GM21423 (cell line): ENCODE results near the gene RSPH10B.
"Not testable (repeated sequence)": the region's sequence is repeated elsewhere in the genome, so short reads cannot be mapped to it uniquely, and the experiment has no call there.

ENCODE experiments used
- ATAC-seq: cut with Tn5 transposase; IDR thresholded peaks from one replicate; pipeline ENCODE4 v1.9.1; 2021; ENCODE audit warnings: mild to moderate bottlenecking, moderate library complexity; ENCODE audit not compliant: unreplicated experiment

RSPH10B gene

GRCh38 chr7:5970347-5970911, at the start of gene RSPH10B:
Gene RSPH10B (minus strand): TSS chr7:5970689. CDS start chr7:5967116, 3,573 bp downstream.
- ATAC-seq = not testable (repeated sequence)

- ATAC-seq = no peak
Observed at GRCh38 chr7:6016653-6016966, 46.1 kb upstream of the RSPH10B start.

GRCh38 chr7:6015917-6016652, 45.6 kb upstream of the RSPH10B start:
- ATAC-seq = no peak

- no peak for ATAC-seq
Observed at GRCh38 chr7:6012355-6013104, 42.0 kb upstream of the RSPH10B start.

GRCh38 chr7:6011541-6011940, 41.1 kb upstream of the RSPH10B start:
- no peak for ATAC-seq

- not testable (repeated sequence) for ATAC-seq
Observed at GRCh38 chr7:6010370-6010769, 39.9 kb upstream of the RSPH10B start.

GRCh38 chr7:6008668-6009611, 38.5 kb upstream of the RSPH10B start, which contains the start of the genes AIMP2 and PMS2:
Gene AIMP2 (plus strand): TSS chr7:6009272. CDS start chr7:6009364, 92 bp downstream.
Gene PMS2 (minus strand): TSS chr7:6009049. CDS start chr7:6009019, 30 bp downstream.
- peak; percentile 93 for ATAC-seq

GRCh38 chr7:6007835-6008590, 37.5 kb upstream of the RSPH10B start:
- not testable (repeated sequence) for ATAC-seq

GRCh38 chr7:6007386-6007785, 36.9 kb upstream of the RSPH10B start:
- no peak for ATAC-seq

GRCh38 chr7:5997210-5997808, 26.8 kb upstream of the RSPH10B start:
- no peak for ATAC-seq

GRCh38 chr7:5987061-5987460, 16.6 kb upstream of the RSPH10B start:
- not testable (repeated sequence) for ATAC-seq

- not testable (repeated sequence) for ATAC-seq
Observed at GRCh38 chr7:5979680-5980314, 9.3 kb upstream of the RSPH10B start.

- ATAC-seq = not testable (repeated sequence)
Observed at GRCh38 chr7:5973580-5973979, 3.1 kb upstream of the RSPH10B start.

GRCh38 chr7:5963810-5964209, 6.7 kb downstream of the RSPH10B start:
- ATAC-seq = not testable (repeated sequence)

- not testable (repeated sequence) for ATAC-seq
Observed at GRCh38 chr7:5963205-5963604, 7.3 kb downstream of the RSPH10B start.

GRCh38 chr7:5934945-5935450, 35.5 kb downstream of the RSPH10B start:
- ATAC-seq = not testable (repeated sequence)

- not testable (repeated sequence) for ATAC-seq
Observed at GRCh38 chr7:5931905-5932644, 38.4 kb downstream of the RSPH10B start.

- not testable (repeated sequence) for ATAC-seq
Observed at GRCh38 chr7:5931250-5931649, 39.2 kb downstream of the RSPH10B start.
